Right lobe of liver (tissue), 6 donors: Measurements from ENCODE around the gene HES3. TPM values are rescaled to one million over a fixed set of nuclear protein-coding genes. Genes with fewer than 3 reads are reported as not detected.

Experiments used
- ATAC-seq, 4 donors: fragments of 200-7000 bp; cut with Tn5 transposase; one replicate each; pipeline ENCODE4 v1.9.1; 2020; ENCODE audit warnings: mild to moderate bottlenecking in 4 of 4, moderate library complexity in 4 of 4
- DNase-seq, 3 donors: peaks; one replicate each; pipeline ENCODE4 v3.0.0-alpha.2; 2020
- H3K27ac ChIP-seq, 3 donors: fragments of 200-600 bp; one replicate each; pipeline ENCODE4 v1.8.0; 2022
- H3K27me3 ChIP-seq, 2 donors: fragments of 200-600 bp; one replicate each; pipeline ENCODE4 v1.8.0; 2022
- H3K36me3 ChIP-seq, 4 donors: fragments of 200-600 bp; sonication (generic) in 1 of 4; one replicate each; pipeline versions ENCODE4 v1.5.1 to v1.8.0; 2017 to 2022; ENCODE audit warnings: control low read depth in 1 of 4
- H3K4me1 ChIP-seq, 4 donors: fragments of 200-600 bp; sonication (generic) in 1 of 4; one replicate each; pipeline versions ENCODE4 v1.5.1 to v1.8.0; 2017 to 2022; ENCODE audit warnings: control low read depth in 1 of 4
- H3K4me3 ChIP-seq, 3 donors: fragments of 200-600 bp; one replicate each; pipeline ENCODE4 v1.8.0; 2022
- H3K9me3 ChIP-seq, 4 donors: fragments of 200-600 bp; sonication (generic) in 1 of 4; one replicate each; pipeline versions ENCODE4 v1.5.1 to v1.8.0; 2017 to 2022; ENCODE audit warnings: control low read depth in 1 of 4
- CTCF ChIP-seq, 4 donors: fragments of 200-600 bp in 3 of 4; fragments of 450-650 bp in 1 of 4; IDR thresholded peaks; one replicate each; pipeline versions ENCODE4 v1.5.1 to v1.8.0; 2016 to 2022; ENCODE audit warnings: antibody characterized with exemption in 4 of 4, mild to moderate bottlenecking in 2 of 4
- POLR2A ChIP-seq: fragments of 450-650 bp; IDR thresholded peaks from one replicate; pipeline ENCODE4 v1.6.1; 2017; ENCODE audit warnings: antibody characterized with exemption, mild to moderate bottlenecking
- WGBS: methylation state at CpG from one replicate; pipeline ENCODE4 v1.1.6; 2018; ENCODE audit warnings: low coverage, low lambda C conversion rate; ENCODE audit not compliant: insufficient coverage; ENCODE audit errors: missing lambda C conversion rate; 5-methylcytosine and 5-hydroxymethylcytosine counted together
- intact Hi-C, 2 donors: fragments of 100-400 bp; cut with DNase I; formaldehyde crosslinking; loops; one replicate each; pipeline versions ENCODE4 v1.11.2 to v1.14.1; 2022
- total RNA-seq, 6 experiments: library from RNA; depleted of rRNA in 2 of 6; stranded (reverse); fragments of >200 nt in 2 of 6; fragmentation: NEBNext Ultra II Directional in 3 of 6; extraction: Animal tissue kit (Norgen Biotek cat#: 25700) in 3 of 6; gene quantifications; one replicate each; pipeline versions ENCODE4 v1.1.0 to v1.2.4, GENCODE V29; 2016 to 2023
- donor health status: DM: no; HTN: yes; CAD: no.
- donor health status: DM: no; HTN: no; CAD: no.
- donor health status: DM: no; HTN: no; CAD: no.
- donor health status: DM: no; HTN: yes; CAD: no.
- donor health status: DM: no; HTN: yes; CAD: no.

The HES3 gene
- total RNA-seq, 6 experiments from 2014 or later: not detected

GRCh38 chr1:6237093-6237492 lies 6.9 kb upstream of the HES3 start:
- H3K27ac ChIP-seq: no peak overlapping the region
- no peak overlapping the region for H3K4me3 ChIP-seq
- no peak for ATAC-seq
- no peak for DNase-seq
- no peak for TF ChIP-seq POLR2A
- TF ChIP-seq CTCF (IDR thresholded peaks at IDR 0.05): no peak
- H3K27me3 ChIP-seq: peaks cover 5 to 12% of the 10 kb centered on the region in 2 donors
- H3K9me3 ChIP-seq: no peaks in the 10 kb centered on the region
- 89% methylated on average over 4 of the region's 4 CpGs for WGBS
- peaks cover 0 to 16% (median 8%) of the 10 kb centered on the region in 4 donors for H3K36me3 ChIP-seq
- peaks cover 0 to 13% (median 0%) of the 10 kb centered on the region in 4 donors for H3K4me1 ChIP-seq
- intact Hi-C loops: no loop called here

- H3K4me1 ChIP-seq: peaks cover 0 to 14% (median 0%) of the 10 kb centered on the region in 4 donors
- H3K27me3 ChIP-seq: peaks cover 5 to 24% of the 10 kb centered on the region in 2 donors
- intact Hi-C loops: no loop called here
- DNase-seq (no peak), ATAC-seq (no peak)
- H3K4me3 ChIP-seq: no peak overlapping the region
- H3K9me3 ChIP-seq: no peaks in the 10 kb centered on the region
- no peak for TF ChIP-seq POLR2A
- no peak for TF ChIP-seq CTCF (IDR thresholded peaks at IDR 0.05)
- no peak overlapping the region for H3K27ac ChIP-seq
- H3K36me3 ChIP-seq: no peaks in the 10 kb centered on the region
- 35% methylated on average over 5 of the region's 7 CpGs for WGBS
Measured at GRCh38 chr1:6239213-6239752, 4.7 kb upstream of the HES3 start.

- Histone ChIP-seq H3K4me1 (peaks cover 0 to 7% (median 0%) of the 10 kb centered on the region in 4 donors), H3K4me3 (no peak overlapping the region), H3K36me3 (no peaks in the 10 kb centered on the region), H3K27ac (no peak overlapping the region), H3K9me3 (no peaks in the 10 kb centered on the region), H3K27me3 (peaks cover 5 to 28% of the 10 kb centered on the region in 2 donors)
- intact Hi-C loops: loop anchor here (5.0 to 10.0 kb wide), 3 partner anchors 185 to 188 kb away; partner anchors contain the start of gene ESPN (in 1 of the 2)
- ATAC-seq (no peak), DNase-seq (no peak)
- TF ChIP-seq POLR2A: no peak
- TF ChIP-seq CTCF (IDR thresholded peaks at IDR 0.05): no peak
- 45% methylated on average over 7 of the region's 17 CpGs for WGBS
Measured at GRCh38 chr1:6239950-6240768, 3.8 kb upstream of the HES3 start.

GRCh38 chr1:6241107-6241886 lies 2.7 kb upstream of the HES3 start:
- no peak for ATAC-seq
- no peak for DNase-seq
- H3K9me3 ChIP-seq: no peaks in the 10 kb centered on the region
- no peaks in the 10 kb centered on the region for H3K36me3 ChIP-seq
- peaks cover 0 to 18% (median 0%) of the 10 kb centered on the region in 4 donors for H3K4me1 ChIP-seq
- peaks cover 5 to 38% of the 10 kb centered on the region in 2 donors for H3K27me3 ChIP-seq
- H3K27ac ChIP-seq: no peak overlapping the region
- WGBS: 29% methylated on average over 23 of the region's 33 CpGs
- no peak overlapping the region for H3K4me3 ChIP-seq
- intact Hi-C loops: loop anchor here (5.0 to 10.0 kb wide), 3 partner anchors 184 to 189 kb away; partner anchors contain the start of gene ESPN (in 1 of the 2)
- TF ChIP-seq CTCF (IDR thresholded peaks at IDR 0.05) (no peak), POLR2A (no peak)
